GM10248 (cell line): ENCODE measurements around the gene DDX51.

Source experiments
- CTCF ChIA-PET: fragments of 300-600 bp; sonication (Branson Sonifier 250); formaldehyde crosslinking; extraction: SDS; loops from one replicate; lab custom pipeline; 2021; ENCODE audit warnings: antibody characterized with exemption; lab: Yijun Ruan, JAX
- POLR2A ChIA-PET: fragments of 350-650 bp; sonication (Branson Sonifier 250); formaldehyde crosslinking; extraction: SDS; loops from one replicate; lab custom pipeline; 2020; ENCODE audit warnings: antibody characterized with exemption; lab: Yijun Ruan, JAX
- DNase-seq: peaks from one replicate; pipeline ENCODE4 v3.0.0; 2012; ENCODE audit errors: extremely low spot score
- TF ChIP-seq, protein P1 (sequence below): IDR thresholded peaks from 2 replicates; pipeline ENCODE4 v1.5.1; 2012; ENCODE audit warnings: mild to moderate bottlenecking, low read depth; ENCODE audit errors: extremely low read depth, missing control alignments, control extremely low read depth

The DDX51 gene

DNA sequence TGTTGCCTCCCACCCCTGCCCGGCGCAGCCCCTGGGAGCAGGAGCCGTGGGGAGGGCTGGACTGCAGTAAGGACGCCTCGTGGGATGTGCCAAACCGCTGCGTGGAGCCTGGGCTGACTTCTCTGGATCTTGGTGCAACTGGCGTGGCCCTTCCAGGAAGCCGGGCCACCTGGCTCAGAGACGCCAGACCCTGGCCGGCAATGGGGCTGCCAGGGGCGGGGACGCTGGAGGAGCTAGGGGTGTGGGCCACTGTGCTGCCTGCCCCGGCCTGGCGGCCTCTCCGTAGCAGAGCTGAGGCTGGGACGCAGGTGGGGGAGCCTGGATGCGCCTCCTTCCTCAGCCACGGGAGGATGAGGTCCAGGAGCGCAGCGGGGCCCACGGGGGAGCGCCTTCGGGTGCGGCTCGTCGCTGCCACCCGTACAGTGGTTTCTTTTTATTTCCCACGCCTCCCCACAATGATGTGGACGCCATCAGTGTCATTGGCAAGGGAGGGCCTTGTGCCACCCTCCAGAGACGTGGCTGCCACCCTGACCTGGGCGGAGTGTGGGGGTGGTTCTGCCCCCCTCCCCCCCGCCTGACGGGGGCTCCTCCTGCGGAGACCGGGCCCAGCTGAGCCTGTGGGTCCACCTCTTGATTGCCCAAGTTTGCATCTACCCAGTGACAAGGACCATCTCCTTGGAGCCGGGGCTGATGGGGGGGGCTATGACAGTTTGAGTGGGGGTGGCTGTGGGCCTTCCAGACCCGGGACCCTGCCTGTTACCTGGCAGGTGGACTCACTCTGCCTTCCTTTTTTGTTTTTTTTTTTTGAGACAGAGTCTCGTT lies 11.3 kb downstream of the DDX51 start:
- ChIA-PET CTCF (interaction anchor here (1.0 kb wide), 1 partner anchor 9 kb away, joined by 3 read pairs; no protein-coding TSS in a partner anchor), POLR2A (no interaction called here)
- TF ChIP-seq, protein P1, sequence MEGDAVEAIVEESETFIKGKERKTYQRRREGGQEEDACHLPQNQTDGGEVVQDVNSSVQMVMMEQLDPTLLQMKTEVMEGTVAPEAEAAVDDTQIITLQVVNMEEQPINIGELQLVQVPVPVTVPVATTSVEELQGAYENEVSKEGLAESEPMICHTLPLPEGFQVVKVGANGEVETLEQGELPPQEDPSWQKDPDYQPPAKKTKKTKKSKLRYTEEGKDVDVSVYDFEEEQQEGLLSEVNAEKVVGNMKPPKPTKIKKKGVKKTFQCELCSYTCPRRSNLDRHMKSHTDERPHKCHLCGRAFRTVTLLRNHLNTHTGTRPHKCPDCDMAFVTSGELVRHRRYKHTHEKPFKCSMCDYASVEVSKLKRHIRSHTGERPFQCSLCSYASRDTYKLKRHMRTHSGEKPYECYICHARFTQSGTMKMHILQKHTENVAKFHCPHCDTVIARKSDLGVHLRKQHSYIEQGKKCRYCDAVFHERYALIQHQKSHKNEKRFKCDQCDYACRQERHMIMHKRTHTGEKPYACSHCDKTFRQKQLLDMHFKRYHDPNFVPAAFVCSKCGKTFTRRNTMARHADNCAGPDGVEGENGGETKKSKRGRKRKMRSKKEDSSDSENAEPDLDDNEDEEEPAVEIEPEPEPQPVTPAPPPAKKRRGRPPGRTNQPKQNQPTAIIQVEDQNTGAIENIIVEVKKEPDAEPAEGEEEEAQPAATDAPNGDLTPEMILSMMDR: no peak
- no peak for DNase-seq

DNA sequence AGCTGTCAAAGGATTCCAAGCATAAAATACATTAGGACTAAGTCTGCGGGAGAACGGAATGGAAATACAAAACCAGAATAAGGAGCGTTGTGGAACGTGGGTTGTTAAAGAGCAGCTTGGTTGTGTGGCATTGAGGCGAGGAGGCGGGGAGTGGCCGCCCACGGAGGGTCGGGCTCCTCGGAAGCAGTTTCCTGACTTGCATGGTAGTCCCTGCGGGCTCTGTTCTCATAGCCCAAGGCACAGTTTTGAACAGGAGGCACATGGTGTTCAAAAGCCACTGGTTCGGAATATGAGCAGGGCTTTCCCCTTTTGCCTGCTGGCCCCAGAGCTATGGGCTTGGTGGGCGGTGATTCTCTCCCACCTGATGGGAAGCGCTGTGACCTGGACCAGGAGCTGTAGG lies 12.2 kb downstream of the DDX51 start:
- ChIA-PET POLR2A (no interaction called here), CTCF (interaction anchor here (1.0 kb wide), 1 partner anchor 9 kb away, joined by 3 read pairs; no protein-coding TSS in a partner anchor)
- TF ChIP-seq, protein P1: no peak
- no peak for DNase-seq

DNA sequence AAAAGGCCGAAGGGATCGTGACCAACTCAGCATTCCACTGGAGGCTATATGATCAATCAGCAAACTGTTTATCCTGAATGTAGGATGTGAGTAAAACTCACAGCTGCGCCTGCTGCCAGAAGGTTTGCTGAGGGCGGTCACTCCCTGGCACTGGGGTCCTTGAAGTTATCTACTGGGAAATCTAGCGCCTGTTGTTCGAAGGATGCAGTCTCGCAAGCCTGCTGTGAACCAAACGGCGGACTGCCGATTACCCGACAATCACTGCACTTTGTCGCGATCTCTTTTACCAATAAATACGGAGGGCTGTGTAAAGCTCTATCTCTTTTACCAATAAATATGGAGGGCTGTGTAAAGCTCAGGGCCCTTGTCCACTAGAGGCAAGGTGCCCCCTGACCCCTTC lies 12.9 kb downstream of the DDX51 start:
- POLR2A ChIA-PET: no interaction called here
- CTCF ChIA-PET: interaction anchor here (1.6 kb wide), 1 partner anchor 9 kb away, joined by 7 read pairs; no protein-coding TSS in a partner anchor
- no peak for DNase-seq
- TF ChIP-seq, protein P1: no peak

DNA sequence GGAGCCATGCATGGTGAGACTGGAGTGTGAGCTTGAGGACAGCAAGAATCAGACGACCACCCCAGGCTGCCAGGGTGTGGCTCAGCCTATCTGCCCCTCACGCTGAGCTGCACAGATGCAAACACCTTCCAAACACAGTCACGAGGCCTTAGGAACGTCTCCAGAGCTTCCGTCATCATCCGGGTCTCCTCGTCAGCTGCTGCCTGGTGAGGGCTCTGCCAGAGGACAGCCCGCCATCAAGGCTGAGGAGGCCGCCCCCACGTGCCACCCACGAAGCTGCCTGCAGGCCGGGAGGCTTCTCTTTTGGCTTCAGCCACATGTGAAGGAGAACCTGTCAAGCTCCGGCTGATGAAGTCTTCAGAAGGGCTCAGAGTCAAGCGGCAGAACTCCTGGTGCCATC lies 13.4 kb downstream of the DDX51 start:
- ChIA-PET POLR2A (no interaction called here), CTCF (interaction anchor here (1.6 kb wide), 1 partner anchor 9 kb away, joined by 7 read pairs; no protein-coding TSS in a partner anchor)

DNA sequence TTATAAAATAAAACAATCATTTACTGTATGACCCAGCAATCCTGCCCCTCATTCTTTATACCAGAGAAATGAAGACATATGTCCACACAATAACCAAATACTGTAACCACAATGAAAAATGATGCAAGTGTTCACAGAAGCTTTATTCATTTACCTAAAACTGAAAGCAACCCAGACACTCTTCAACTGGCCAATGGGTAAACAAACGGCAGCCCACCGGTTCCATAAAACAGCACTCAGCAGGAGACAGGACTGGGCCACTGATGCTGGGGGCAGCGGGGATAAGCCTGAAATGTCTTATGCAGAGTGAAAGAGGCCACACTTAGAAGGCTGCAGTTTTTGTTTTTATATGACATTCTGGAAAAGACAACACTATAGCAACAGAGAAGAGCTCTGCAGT lies 15.1 kb downstream of the DDX51 start:
- TF ChIP-seq, protein P1: no peak
- DNase-seq: no peak
- POLR2A ChIA-PET: no interaction called here
- CTCF ChIA-PET: interaction anchor here (1.2 to 1.8 kb wide), 2 partner anchors 8 to 13 kb away, joined by 3 to 5 read pairs; no protein-coding TSS in a partner anchor

More for the DNA sequence above, 13.4 kb downstream of the DDX51 start:
- no peak for DNase-seq
- TF ChIP-seq, protein P1: no peak

DNA sequence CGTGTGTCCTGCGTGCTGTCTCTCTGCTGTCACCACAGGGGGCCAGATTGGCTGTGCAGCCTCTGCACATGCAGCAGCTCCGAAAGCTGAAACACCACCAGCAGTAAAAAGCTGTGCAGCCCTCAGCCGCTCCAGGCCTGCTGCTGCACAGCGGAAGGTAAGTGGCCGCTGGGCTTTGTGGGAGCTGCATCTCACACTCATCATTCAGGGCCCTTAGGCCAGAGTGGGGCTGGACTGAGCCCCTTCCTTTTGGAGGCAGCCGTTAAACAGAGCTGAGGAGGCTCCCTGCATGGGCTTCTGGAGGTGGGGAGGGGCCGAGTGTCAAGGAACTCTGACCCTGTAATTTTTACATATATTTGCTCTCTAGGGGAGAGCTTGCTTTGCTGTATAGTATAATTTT lies 17.1 kb downstream of the DDX51 start:
- ChIA-PET POLR2A (no interaction called here), CTCF (interaction anchor here (1.8 kb wide), 1 partner anchor 12 kb away, joined by 7 read pairs; no protein-coding TSS in a partner anchor)
- no peak for DNase-seq
- TF ChIP-seq, protein P1: no peak
